GM23338 (cell line): ENCODE data around the gene CMC1. TPM values are rescaled to one million over a fixed set of nuclear protein-coding genes. Genes with fewer than 3 reads are reported as not detected.

Source experiments
- ATAC-seq: fragments of 200-7000 bp; cut with Tn5 transposase; 3 replicates; pipeline ENCODE4 v1.9.1; 2020
- DNase-seq: peaks from one replicate; pipeline ENCODE4 v3.0.0-alpha.2; 2015; ENCODE audit warnings: low spot score
- H2AFZ ChIP-seq: fragments of 200-600 bp; sonication (generic); 2 replicates; pipeline ENCODE4 v1.8.0; 2016; ENCODE audit warnings: antibody characterized with exemption, mild to moderate bottlenecking, moderate library complexity
- H3F3A ChIP-seq: fragments of 200-600 bp; sonication (generic); replicated peaks from 2 replicates; pipeline ENCODE4 v1.8.0; 2017; ENCODE audit warnings: antibody characterized with exemption, mixed run types, low read depth
- H3K27ac ChIP-seq: fragments of 200-600 bp; sonication (generic); 2 replicates; pipeline ENCODE4 v1.6.1; 2016; ENCODE audit warnings: low read depth
- H3K27me3 ChIP-seq: fragments of 200-600 bp; sonication (generic); 2 replicates; pipeline ENCODE4 v1.8.0; 2016; ENCODE audit warnings: mild to moderate bottlenecking, mixed run types, moderate library complexity; ENCODE audit not compliant: insufficient read depth
- H3K36me3 ChIP-seq: fragments of 200-600 bp; sonication (generic); 2 replicates; pipeline ENCODE4 v1.8.0; 2016; ENCODE audit warnings: mild to moderate bottlenecking; ENCODE audit not compliant: insufficient read depth
- H3K4me1 ChIP-seq: fragments of 200-600 bp; sonication (generic); 2 replicates; pipeline ENCODE4 v1.8.0; 2016; ENCODE audit warnings: mild to moderate bottlenecking, moderate library complexity; ENCODE audit not compliant: insufficient read depth
- H3K4me2 ChIP-seq: fragments of 200-600 bp; sonication (generic); 2 replicates; pipeline ENCODE4 v1.7.1; 2017; ENCODE audit warnings: mixed run types
- H3K4me3 ChIP-seq: fragments of 200-600 bp; sonication (generic); 2 replicates; pipeline ENCODE4 v1.6.1; 2016; ENCODE audit warnings: mixed run types
- H3K79me2 ChIP-seq: fragments of 200-600 bp; sonication (generic); replicated peaks from 2 replicates; pipeline ENCODE4 v1.8.0; 2017; ENCODE audit warnings: mild to moderate bottlenecking; ENCODE audit not compliant: insufficient read depth
- H3K9me2 ChIP-seq: fragments of 200-600 bp; sonication (generic); 2 replicates; pipeline ENCODE4 v1.8.0; 2017; ENCODE audit not compliant: insufficient read depth
- H4K20me1 ChIP-seq: fragments of 200-600 bp; sonication (generic); replicated peaks from 2 replicates; pipeline ENCODE4 v1.8.0; 2017; ENCODE audit warnings: mild to moderate bottlenecking; ENCODE audit not compliant: insufficient read depth
- H3K27ac Mint-ChIP-seq: 2 replicates; pipeline ENCODE4 v1.8.0; 2020; ENCODE audit warnings: inconsistent platforms, mild to moderate bottlenecking, moderate library complexity, mixed read lengths
- H3K27me3 Mint-ChIP-seq: 3 replicates; pipeline ENCODE4 v1.8.0; 2022; ENCODE audit warnings: low read depth, mild to moderate bottlenecking, moderate library complexity, mixed read lengths, inconsistent platforms; ENCODE audit not compliant: insufficient read depth, poor library complexity
- H3K36me3 Mint-ChIP-seq: 3 replicates; pipeline ENCODE4 v1.8.0; 2021; ENCODE audit warnings: low read depth, mild to moderate bottlenecking, inconsistent platforms, moderate library complexity, mixed read lengths
- H3K4me1 Mint-ChIP-seq: 3 replicates; pipeline ENCODE4 v1.8.0; 2020; ENCODE audit warnings: mild to moderate bottlenecking, inconsistent platforms, mixed read lengths
- H3K4me3 Mint-ChIP-seq: 3 replicates; pipeline ENCODE4 v1.8.0; 2021; ENCODE audit warnings: moderate library complexity, mild to moderate bottlenecking, inconsistent platforms, mixed read lengths
- H3K9me3 Mint-ChIP-seq: 3 replicates; pipeline ENCODE4 v1.8.0; 2020; ENCODE audit warnings: moderate library complexity, mild to moderate bottlenecking, inconsistent platforms, mixed read lengths
- CREB1 ChIP-seq: fragments of 250-450 bp; sonication (Bioruptor Pico); IDR thresholded peaks from 2 replicates; pipeline ENCODE4 v1.5.0; 2020; ENCODE audit warnings: low read depth, mild to moderate bottlenecking, moderate library complexity
- EZH2 ChIP-seq: fragments of 200-600 bp; sonication (generic); IDR thresholded peaks from one replicate; pipeline ENCODE4 v1.8.0; 2017; ENCODE audit warnings: antibody characterized with exemption, mild to moderate bottlenecking, low read depth; ENCODE audit not compliant: unreplicated experiment
- EZH2phosphoT487 ChIP-seq: fragments of 200-600 bp; sonication (generic); IDR thresholded peaks from one replicate; pipeline ENCODE4 v1.8.1; 2018; ENCODE audit warnings: antibody characterized with exemption; ENCODE audit not compliant: unreplicated experiment
- JUNB ChIP-seq: IDR thresholded peaks from one replicate; pipeline ENCODE4 v1.6.1; 2016; ENCODE audit warnings: antibody characterized with exemption; ENCODE audit not compliant: unreplicated experiment
- NANOG ChIP-seq: IDR thresholded peaks from 2 replicates; pipeline ENCODE4 v1.6.1; 2016; ENCODE audit warnings: antibody characterized with exemption, borderline replicate concordance
- STAT1 ChIP-seq: IDR thresholded peaks from one replicate; pipeline ENCODE4 v1.6.1; 2016; ENCODE audit warnings: antibody characterized with exemption; ENCODE audit not compliant: unreplicated experiment
- ZNF114 ChIP-seq: fragments of 250-450 bp; sonication (Bioruptor Pico); IDR thresholded peaks from 2 replicates; pipeline ENCODE4 v1.5.0; 2020; ENCODE audit warnings: mild to moderate bottlenecking, moderate library complexity
- polyA plus RNA-seq: library from polyadenylated mRNA; unstranded; fragments of >200 nt; fragmentation: Nextera tagmentation; extraction: Ambion mirVana; gene quantifications from 2 replicates; pipeline ENCODE4 v1.2.1, GENCODE V29; 2016
- total RNA-seq: library from RNA; depleted of rRNA; stranded (reverse); fragments of >200 nt; shearing (Covaris generic); gene quantifications from 2 replicates; pipeline ENCODE4 v1.2.3, GENCODE V29; 2014
- TF ChIP-seq, protein P1 (sequence below): IDR thresholded peaks from 2 replicates; pipeline ENCODE4 v1.6.1; 2016; ENCODE audit warnings: antibody characterized with exemption
- TF ChIP-seq, protein P2 (sequence below): IDR thresholded peaks from one replicate; pipeline ENCODE4 v1.6.1; 2018; ENCODE audit warnings: antibody characterized with exemption; ENCODE audit not compliant: unreplicated experiment
- TF ChIP-seq, protein P3 (sequence below), 2 experiments: fragments of 200-600 bp in 1 of 2; sonication (generic) in 1 of 2; conservative IDR thresholded peaks; 2 replicates each; pipeline versions ENCODE4 v1.5.1 to v1.6.1; 2016 to 2017; ENCODE audit warnings: antibody characterized with exemption in 2 of 2, low read depth in 2 of 2, mild to moderate bottlenecking in 2 of 2, moderate library complexity in 1 of 2

Gene CMC1
- total and polyA plus RNA-seq, 2 experiments from 2014 or later = 9.2 to 144 TPM

DNA sequence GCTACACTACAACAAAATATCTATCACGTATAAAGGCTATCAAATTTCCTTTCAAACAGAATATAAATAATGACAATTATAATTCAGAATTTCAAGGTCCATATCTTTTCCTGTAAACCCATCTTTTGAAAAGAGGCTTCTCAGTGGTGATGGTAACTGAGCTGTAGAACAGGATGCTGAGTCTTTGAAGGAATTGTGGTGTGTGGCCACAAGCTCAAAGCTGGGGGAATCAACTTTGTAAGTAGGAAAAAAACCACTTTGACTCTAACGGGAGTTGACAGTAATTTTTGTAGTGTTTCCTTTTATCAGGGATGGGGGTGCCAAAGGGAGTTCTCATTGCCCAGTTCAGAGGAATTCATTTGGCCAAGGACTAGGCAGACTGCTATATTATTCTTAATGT, 93.8 kb downstream of the CMC1 start:
- no peak overlapping the region for H3K4me3 ChIP-seq
- ATAC-seq (no peak), DNase-seq (no peak)
- no peaks in the 10 kb centered on the region for H3K4me1 Mint-ChIP-seq
- H3K9me2 ChIP-seq = no peaks in the 10 kb centered on the region
- H3K27me3 ChIP-seq = no peaks in the 10 kb centered on the region
- no peaks in the 10 kb centered on the region for H3K27me3 Mint-ChIP-seq
- H3K79me2 ChIP-seq = no peaks in the 10 kb centered on the region
- H3K27ac Mint-ChIP-seq = no peak overlapping the region; the same call in 1 of the 2 replicates
- no peak overlapping the region; the same call in 1 of the 2 replicates for H3K27ac ChIP-seq
- H3K9me3 Mint-ChIP-seq = no peaks in the 10 kb centered on the region
- no peaks in the 10 kb centered on the region for H3K4me1 ChIP-seq
- no peak overlapping the region for H2AFZ ChIP-seq
- no peak for TF ChIP-seq EZH2
- TF ChIP-seq ZNF114 = no peak
- TF ChIP-seq, protein P1, sequence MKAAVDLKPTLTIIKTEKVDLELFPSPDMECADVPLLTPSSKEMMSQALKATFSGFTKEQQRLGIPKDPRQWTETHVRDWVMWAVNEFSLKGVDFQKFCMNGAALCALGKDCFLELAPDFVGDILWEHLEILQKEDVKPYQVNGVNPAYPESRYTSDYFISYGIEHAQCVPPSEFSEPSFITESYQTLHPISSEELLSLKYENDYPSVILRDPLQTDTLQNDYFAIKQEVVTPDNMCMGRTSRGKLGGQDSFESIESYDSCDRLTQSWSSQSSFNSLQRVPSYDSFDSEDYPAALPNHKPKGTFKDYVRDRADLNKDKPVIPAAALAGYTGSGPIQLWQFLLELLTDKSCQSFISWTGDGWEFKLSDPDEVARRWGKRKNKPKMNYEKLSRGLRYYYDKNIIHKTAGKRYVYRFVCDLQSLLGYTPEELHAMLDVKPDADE = no peak
- TF ChIP-seq JUNB = no peak
- TF ChIP-seq STAT1 = no peak
- TF ChIP-seq CREB1 (CRISPR knock-in tag) = no peak
- TF ChIP-seq, protein P2, sequence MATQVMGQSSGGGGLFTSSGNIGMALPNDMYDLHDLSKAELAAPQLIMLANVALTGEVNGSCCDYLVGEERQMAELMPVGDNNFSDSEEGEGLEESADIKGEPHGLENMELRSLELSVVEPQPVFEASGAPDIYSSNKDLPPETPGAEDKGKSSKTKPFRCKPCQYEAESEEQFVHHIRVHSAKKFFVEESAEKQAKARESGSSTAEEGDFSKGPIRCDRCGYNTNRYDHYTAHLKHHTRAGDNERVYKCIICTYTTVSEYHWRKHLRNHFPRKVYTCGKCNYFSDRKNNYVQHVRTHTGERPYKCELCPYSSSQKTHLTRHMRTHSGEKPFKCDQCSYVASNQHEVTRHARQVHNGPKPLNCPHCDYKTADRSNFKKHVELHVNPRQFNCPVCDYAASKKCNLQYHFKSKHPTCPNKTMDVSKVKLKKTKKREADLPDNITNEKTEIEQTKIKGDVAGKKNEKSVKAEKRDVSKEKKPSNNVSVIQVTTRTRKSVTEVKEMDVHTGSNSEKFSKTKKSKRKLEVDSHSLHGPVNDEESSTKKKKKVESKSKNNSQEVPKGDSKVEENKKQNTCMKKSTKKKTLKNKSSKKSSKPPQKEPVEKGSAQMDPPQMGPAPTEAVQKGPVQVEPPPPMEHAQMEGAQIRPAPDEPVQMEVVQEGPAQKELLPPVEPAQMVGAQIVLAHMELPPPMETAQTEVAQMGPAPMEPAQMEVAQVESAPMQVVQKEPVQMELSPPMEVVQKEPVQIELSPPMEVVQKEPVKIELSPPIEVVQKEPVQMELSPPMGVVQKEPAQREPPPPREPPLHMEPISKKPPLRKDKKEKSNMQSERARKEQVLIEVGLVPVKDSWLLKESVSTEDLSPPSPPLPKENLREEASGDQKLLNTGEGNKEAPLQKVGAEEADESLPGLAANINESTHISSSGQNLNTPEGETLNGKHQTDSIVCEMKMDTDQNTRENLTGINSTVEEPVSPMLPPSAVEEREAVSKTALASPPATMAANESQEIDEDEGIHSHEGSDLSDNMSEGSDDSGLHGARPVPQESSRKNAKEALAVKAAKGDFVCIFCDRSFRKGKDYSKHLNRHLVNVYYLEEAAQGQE = no peak
- H4K20me1 ChIP-seq = no peaks in the 10 kb centered on the region
- no peak overlapping the region for H3K4me2 ChIP-seq
- no peak overlapping the region for H3K4me3 Mint-ChIP-seq
- H3K36me3 ChIP-seq = no peaks in the 10 kb centered on the region; the same call in 1 of the 2 replicates
- peaks cover 2% of the 10 kb centered on the region; the same call in 1 of the 3 replicates for H3K36me3 Mint-ChIP-seq
- no peaks in the 10 kb centered on the region for H3F3A ChIP-seq

DNA sequence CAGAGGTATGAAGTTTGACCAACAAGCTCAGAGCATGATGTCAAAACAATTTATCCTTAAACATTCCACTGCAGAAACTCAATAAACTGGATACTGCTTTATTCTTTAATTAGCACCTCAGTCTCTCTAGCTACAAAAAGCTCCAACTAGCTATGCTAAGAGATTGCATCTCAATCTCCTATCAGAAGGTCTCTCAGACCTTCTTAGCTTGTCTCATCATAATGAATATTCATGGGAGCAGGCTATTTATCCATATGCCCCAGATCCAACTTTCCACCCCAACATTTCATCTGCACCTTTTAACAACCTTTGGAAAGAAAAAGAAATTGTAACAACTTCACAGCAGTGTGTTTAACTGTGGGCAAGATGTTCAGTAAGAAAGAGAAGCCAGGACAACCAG, 95.8 kb downstream of the CMC1 start:
- Histone ChIP-seq H3F3A (no peaks in the 10 kb centered on the region), H2AFZ (no peak overlapping the region), H3K79me2 (peaks cover 10% of the 10 kb centered on the region), H3K4me2 (no peak overlapping the region), H3K36me3 (no peaks in the 10 kb centered on the region; the same call in 1 of the 2 replicates), H3K4me1 (no peaks in the 10 kb centered on the region), H3K27me3 (no peaks in the 10 kb centered on the region), H3K9me2 (no peaks in the 10 kb centered on the region), H3K27ac (no peak overlapping the region), H3K4me3 (no peak overlapping the region), H4K20me1 (no peaks in the 10 kb centered on the region)
- Mint-ChIP-seq H3K4me1 (no peaks in the 10 kb centered on the region; the same call in 2 of the 3 replicates), H3K27me3 (no peaks in the 10 kb centered on the region), H3K4me3 (no peak overlapping the region), H3K9me3 (no peaks in the 10 kb centered on the region), H3K36me3 (0 out of 3 replicates have a peak, but pooled peaks cover 2% of the 10 kb centered on the region), H3K27ac (no peak overlapping the region)
- ATAC-seq = no peak
- no peak for DNase-seq
- TF ChIP-seq, protein P1 = no peak
- no peak for TF ChIP-seq ZNF114
- TF ChIP-seq EZH2phosphoT487 = no peak
- no peak for TF ChIP-seq NANOG
- TF ChIP-seq, protein P3, sequence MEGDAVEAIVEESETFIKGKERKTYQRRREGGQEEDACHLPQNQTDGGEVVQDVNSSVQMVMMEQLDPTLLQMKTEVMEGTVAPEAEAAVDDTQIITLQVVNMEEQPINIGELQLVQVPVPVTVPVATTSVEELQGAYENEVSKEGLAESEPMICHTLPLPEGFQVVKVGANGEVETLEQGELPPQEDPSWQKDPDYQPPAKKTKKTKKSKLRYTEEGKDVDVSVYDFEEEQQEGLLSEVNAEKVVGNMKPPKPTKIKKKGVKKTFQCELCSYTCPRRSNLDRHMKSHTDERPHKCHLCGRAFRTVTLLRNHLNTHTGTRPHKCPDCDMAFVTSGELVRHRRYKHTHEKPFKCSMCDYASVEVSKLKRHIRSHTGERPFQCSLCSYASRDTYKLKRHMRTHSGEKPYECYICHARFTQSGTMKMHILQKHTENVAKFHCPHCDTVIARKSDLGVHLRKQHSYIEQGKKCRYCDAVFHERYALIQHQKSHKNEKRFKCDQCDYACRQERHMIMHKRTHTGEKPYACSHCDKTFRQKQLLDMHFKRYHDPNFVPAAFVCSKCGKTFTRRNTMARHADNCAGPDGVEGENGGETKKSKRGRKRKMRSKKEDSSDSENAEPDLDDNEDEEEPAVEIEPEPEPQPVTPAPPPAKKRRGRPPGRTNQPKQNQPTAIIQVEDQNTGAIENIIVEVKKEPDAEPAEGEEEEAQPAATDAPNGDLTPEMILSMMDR (conservative IDR thresholded peaks at IDR 0.05; ENCODE audit: low read depth in 2 of 2) = no peak
- TF ChIP-seq CREB1 (CRISPR knock-in tag) = no peak
